Measurements from ENCODE around the gene SGPP2.

The SGPP2 gene

DNA sequence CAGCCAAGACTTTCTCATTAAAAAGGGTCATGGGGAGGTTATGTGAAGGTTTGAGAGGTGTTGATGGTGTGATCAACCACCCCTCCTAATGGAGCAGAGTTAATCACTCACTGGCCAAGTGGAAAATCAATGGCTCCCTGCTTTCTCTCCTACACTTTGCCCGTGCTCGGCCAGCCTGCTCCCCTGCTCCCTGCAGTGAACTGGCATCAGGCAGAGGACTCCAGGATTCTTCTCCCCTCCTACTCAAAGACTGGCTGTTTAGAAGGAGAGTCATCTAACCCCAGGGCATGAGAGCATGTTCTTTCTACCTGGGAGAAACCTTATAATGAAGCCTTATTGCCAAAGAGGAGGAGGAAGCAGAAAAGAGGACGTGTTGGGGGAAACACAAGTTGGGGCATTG lies 74.9 kb downstream of the SGPP2 start:
- Histone ChIP-seq H3K27ac (no peak overlapping the region), H3K36me3 (no peaks in the 10 kb centered on the region), H3K27me3 (no peaks in the 10 kb centered on the region), H3K4me3 (ENCODE audit: low read depth in 1 of 2, low read length in 1 of 2) (no peak overlapping the region), H3K4me1 (ENCODE audit: control insufficient read depth in 1 of 2, insufficient read depth in 1 of 2, low read depth in 1 of 2, low read length in 1 of 2) (no peaks in the 10 kb centered on the region), H3K9me3 (no peaks in the 10 kb centered on the region)
- TF ChIP-seq, protein P1, sequence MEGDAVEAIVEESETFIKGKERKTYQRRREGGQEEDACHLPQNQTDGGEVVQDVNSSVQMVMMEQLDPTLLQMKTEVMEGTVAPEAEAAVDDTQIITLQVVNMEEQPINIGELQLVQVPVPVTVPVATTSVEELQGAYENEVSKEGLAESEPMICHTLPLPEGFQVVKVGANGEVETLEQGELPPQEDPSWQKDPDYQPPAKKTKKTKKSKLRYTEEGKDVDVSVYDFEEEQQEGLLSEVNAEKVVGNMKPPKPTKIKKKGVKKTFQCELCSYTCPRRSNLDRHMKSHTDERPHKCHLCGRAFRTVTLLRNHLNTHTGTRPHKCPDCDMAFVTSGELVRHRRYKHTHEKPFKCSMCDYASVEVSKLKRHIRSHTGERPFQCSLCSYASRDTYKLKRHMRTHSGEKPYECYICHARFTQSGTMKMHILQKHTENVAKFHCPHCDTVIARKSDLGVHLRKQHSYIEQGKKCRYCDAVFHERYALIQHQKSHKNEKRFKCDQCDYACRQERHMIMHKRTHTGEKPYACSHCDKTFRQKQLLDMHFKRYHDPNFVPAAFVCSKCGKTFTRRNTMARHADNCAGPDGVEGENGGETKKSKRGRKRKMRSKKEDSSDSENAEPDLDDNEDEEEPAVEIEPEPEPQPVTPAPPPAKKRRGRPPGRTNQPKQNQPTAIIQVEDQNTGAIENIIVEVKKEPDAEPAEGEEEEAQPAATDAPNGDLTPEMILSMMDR (IDR thresholded peaks at IDR 0.05), result no peak

DNA sequence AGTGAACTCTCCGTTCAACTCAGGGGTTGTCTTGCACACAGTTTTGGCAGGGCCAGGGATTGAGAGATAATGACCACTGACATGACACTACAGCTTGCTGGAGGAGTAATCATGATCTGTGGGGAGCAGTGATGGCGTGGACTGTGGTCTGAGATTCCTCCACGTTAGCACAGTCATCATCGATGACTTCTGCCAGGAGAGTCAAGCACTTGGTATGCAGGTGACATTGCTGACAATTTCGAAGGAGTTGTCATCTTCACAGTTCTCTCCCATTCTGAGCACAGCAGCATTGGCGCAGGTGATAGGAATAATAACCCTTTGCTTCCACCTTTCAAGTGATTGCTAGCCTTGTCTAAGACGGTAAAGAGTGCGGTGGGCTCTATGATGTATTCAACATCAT lies 79.8 kb downstream of the SGPP2 start:
- Histone ChIP-seq H3K27me3 (no peaks in the 10 kb centered on the region), H3K4me3 (ENCODE audit: low read depth in 1 of 2, low read length in 1 of 2) (no peak overlapping the region), H3K36me3 (no peaks in the 10 kb centered on the region), H3K4me1 (ENCODE audit: control insufficient read depth in 1 of 2, insufficient read depth in 1 of 2, low read depth in 1 of 2, low read length in 1 of 2) (peaks cover 0 to 25% of the 10 kb centered on the region in 2 experiments), H3K9me3 (no peaks in the 10 kb centered on the region), H3K27ac (no peak overlapping the region)
- TF ChIP-seq, protein P1 (IDR thresholded peaks at IDR 0.05), result no peak

DNA sequence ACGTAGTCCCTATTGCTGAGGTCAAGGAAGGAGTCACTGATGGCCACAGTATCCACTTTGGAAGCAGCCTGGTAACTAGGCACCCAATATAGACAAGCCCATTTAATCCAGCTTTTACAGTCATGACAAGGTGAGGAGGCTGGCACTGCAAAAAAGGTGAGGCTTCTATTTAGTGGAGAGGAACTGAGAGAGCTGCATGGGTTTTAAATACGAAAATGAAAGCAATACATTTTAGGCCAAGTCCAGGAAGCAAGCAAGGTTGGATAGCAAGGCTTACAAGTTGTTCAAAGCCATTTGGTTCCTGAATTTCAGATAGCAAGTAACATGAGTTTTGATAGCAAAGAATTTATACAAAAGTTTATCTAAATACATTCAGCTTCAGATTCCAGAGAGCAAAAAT lies 80.4 kb downstream of the SGPP2 start:
- TF ChIP-seq, protein P1 (IDR thresholded peaks at IDR 0.05), result no peak
- Histone ChIP-seq H3K9me3 (no peaks in the 10 kb centered on the region), H3K27me3 (no peaks in the 10 kb centered on the region), H3K4me3 (ENCODE audit: low read depth in 1 of 2, low read length in 1 of 2) (no peak overlapping the region), H3K27ac (peak overlapping the region; percentile 19), H3K36me3 (no peaks in the 10 kb centered on the region), H3K4me1 (ENCODE audit: control insufficient read depth in 1 of 2, insufficient read depth in 1 of 2, low read depth in 1 of 2, low read length in 1 of 2) (peaks cover 0 to 25% of the 10 kb centered on the region in 2 experiments)

- Histone ChIP-seq H3K27me3 (no peaks in the 10 kb centered on the region), H3K9me3 (no peaks in the 10 kb centered on the region), H3K4me3 (ENCODE audit: low read depth in 1 of 2, low read length in 1 of 2) (no peak overlapping the region), H3K27ac (no peak overlapping the region), H3K4me1 (ENCODE audit: control insufficient read depth in 1 of 2, insufficient read depth in 1 of 2, low read depth in 1 of 2, low read length in 1 of 2) (peaks cover 0 to 25% of the 10 kb centered on the region in 2 experiments), H3K36me3 (no peaks in the 10 kb centered on the region)
- TF ChIP-seq, protein P1 (IDR thresholded peaks at IDR 0.05), result no peak
Observed at GRCh38 chr2:222506230-222506935, 82.0 kb downstream of the SGPP2 start.

GRCh38 chr2:222514901-222515300 lies 90.6 kb downstream of the SGPP2 start:
- Histone ChIP-seq H3K27ac (no peak overlapping the region), H3K4me3 (ENCODE audit: low read depth in 1 of 2, low read length in 1 of 2) (no peak overlapping the region), H3K27me3 (no peaks in the 10 kb centered on the region), H3K9me3 (no peaks in the 10 kb centered on the region), H3K36me3 (no peaks in the 10 kb centered on the region), H3K4me1 (ENCODE audit: control insufficient read depth in 1 of 2, insufficient read depth in 1 of 2, low read depth in 1 of 2, low read length in 1 of 2) (no peaks in the 10 kb centered on the region)
- TF ChIP-seq, protein P1 (IDR thresholded peaks at IDR 0.05), result no peak

All from neutrophil (primary cell).